HG02759 (cell line): ENCODE data around the gene MRM2.

Experiments
- ATAC-seq: cut with Tn5 transposase; IDR thresholded peaks from one replicate; pipeline ENCODE4 v1.9.1; 2021; ENCODE audit warnings: mild to moderate bottlenecking, moderate library complexity; ENCODE audit not compliant: unreplicated experiment

The MRM2 gene

GRCh38 chr7:2193575-2194305 is 48.3 kb downstream of the MRM2 start:
- no peak for ATAC-seq

GRCh38 chr7:2192831-2193534 is 49.0 kb downstream of the MRM2 start:
- no peak for ATAC-seq

- ATAC-seq, result no peak
Measured at GRCh38 chr7:2191016-2191415, 51.0 kb downstream of the MRM2 start.

GRCh38 chr7:2190531-2190930 is 51.5 kb downstream of the MRM2 start:
- no peak for ATAC-seq

GRCh38 chr7:2186166-2186565 is 55.8 kb downstream of the MRM2 start:
- ATAC-seq, result no peak

GRCh38 chr7:2185715-2186114 is 56.3 kb downstream of the MRM2 start:
- ATAC-seq, result no peak
